GM23338 (cell line): ENCODE measurements around the gene LY86. TPM values are rescaled to one million over a fixed set of nuclear protein-coding genes. Genes with fewer than 3 reads are reported as not detected.

Experiments used
- ATAC-seq: fragments of 200-7000 bp; cut with Tn5 transposase; 3 replicates; pipeline ENCODE4 v1.9.1; 2020
- DNase-seq: peaks from one replicate; pipeline ENCODE4 v3.0.0-alpha.2; 2015; ENCODE audit warnings: low spot score
- H2AFZ ChIP-seq: fragments of 200-600 bp; sonication (generic); 2 replicates; pipeline ENCODE4 v1.8.0; 2016; ENCODE audit warnings: antibody characterized with exemption, mild to moderate bottlenecking, moderate library complexity
- H3F3A ChIP-seq: fragments of 200-600 bp; sonication (generic); replicated peaks from 2 replicates; pipeline ENCODE4 v1.8.0; 2017; ENCODE audit warnings: antibody characterized with exemption, mixed run types, low read depth
- H3K27ac ChIP-seq: fragments of 200-600 bp; sonication (generic); 2 replicates; pipeline ENCODE4 v1.6.1; 2016; ENCODE audit warnings: low read depth
- H3K27me3 ChIP-seq: fragments of 200-600 bp; sonication (generic); 2 replicates; pipeline ENCODE4 v1.8.0; 2016; ENCODE audit warnings: mild to moderate bottlenecking, mixed run types, moderate library complexity; ENCODE audit not compliant: insufficient read depth
- H3K36me3 ChIP-seq: fragments of 200-600 bp; sonication (generic); 2 replicates; pipeline ENCODE4 v1.8.0; 2016; ENCODE audit warnings: mild to moderate bottlenecking; ENCODE audit not compliant: insufficient read depth
- H3K4me1 ChIP-seq: fragments of 200-600 bp; sonication (generic); 2 replicates; pipeline ENCODE4 v1.8.0; 2016; ENCODE audit warnings: mild to moderate bottlenecking, moderate library complexity; ENCODE audit not compliant: insufficient read depth
- H3K4me2 ChIP-seq: fragments of 200-600 bp; sonication (generic); 2 replicates; pipeline ENCODE4 v1.7.1; 2017; ENCODE audit warnings: mixed run types
- H3K4me3 ChIP-seq: fragments of 200-600 bp; sonication (generic); 2 replicates; pipeline ENCODE4 v1.6.1; 2016; ENCODE audit warnings: mixed run types
- H3K79me2 ChIP-seq: fragments of 200-600 bp; sonication (generic); replicated peaks from 2 replicates; pipeline ENCODE4 v1.8.0; 2017; ENCODE audit warnings: mild to moderate bottlenecking; ENCODE audit not compliant: insufficient read depth
- H3K9me2 ChIP-seq: fragments of 200-600 bp; sonication (generic); 2 replicates; pipeline ENCODE4 v1.8.0; 2017; ENCODE audit not compliant: insufficient read depth
- H4K20me1 ChIP-seq: fragments of 200-600 bp; sonication (generic); replicated peaks from 2 replicates; pipeline ENCODE4 v1.8.0; 2017; ENCODE audit warnings: mild to moderate bottlenecking; ENCODE audit not compliant: insufficient read depth
- H3K27ac Mint-ChIP-seq: 2 replicates; pipeline ENCODE4 v1.8.0; 2020; ENCODE audit warnings: inconsistent platforms, mild to moderate bottlenecking, moderate library complexity, mixed read lengths
- H3K27me3 Mint-ChIP-seq: 3 replicates; pipeline ENCODE4 v1.8.0; 2022; ENCODE audit warnings: low read depth, mild to moderate bottlenecking, moderate library complexity, mixed read lengths, inconsistent platforms; ENCODE audit not compliant: insufficient read depth, poor library complexity
- H3K36me3 Mint-ChIP-seq: 3 replicates; pipeline ENCODE4 v1.8.0; 2021; ENCODE audit warnings: low read depth, mild to moderate bottlenecking, inconsistent platforms, moderate library complexity, mixed read lengths
- H3K4me1 Mint-ChIP-seq: 3 replicates; pipeline ENCODE4 v1.8.0; 2020; ENCODE audit warnings: mild to moderate bottlenecking, inconsistent platforms, mixed read lengths
- H3K4me3 Mint-ChIP-seq: 3 replicates; pipeline ENCODE4 v1.8.0; 2021; ENCODE audit warnings: moderate library complexity, mild to moderate bottlenecking, inconsistent platforms, mixed read lengths
- H3K9me3 Mint-ChIP-seq: 3 replicates; pipeline ENCODE4 v1.8.0; 2020; ENCODE audit warnings: moderate library complexity, mild to moderate bottlenecking, inconsistent platforms, mixed read lengths
- CREB1 ChIP-seq: fragments of 250-450 bp; sonication (Bioruptor Pico); IDR thresholded peaks from 2 replicates; pipeline ENCODE4 v1.5.0; 2020; ENCODE audit warnings: low read depth, mild to moderate bottlenecking, moderate library complexity
- CTCF ChIP-seq, 2 experiments: fragments of 200-600 bp in 1 of 2; sonication (generic) in 1 of 2; conservative IDR thresholded peaks; 2 replicates each; pipeline versions ENCODE4 v1.5.1 to v1.6.1; 2016 to 2017; ENCODE audit warnings: antibody characterized with exemption in 2 of 2, low read depth in 2 of 2, mild to moderate bottlenecking in 2 of 2, moderate library complexity in 1 of 2
- ETS1 ChIP-seq: IDR thresholded peaks from 2 replicates; pipeline ENCODE4 v1.6.1; 2016; ENCODE audit warnings: antibody characterized with exemption
- EZH2 ChIP-seq: fragments of 200-600 bp; sonication (generic); IDR thresholded peaks from one replicate; pipeline ENCODE4 v1.8.0; 2017; ENCODE audit warnings: antibody characterized with exemption, mild to moderate bottlenecking, low read depth; ENCODE audit not compliant: unreplicated experiment
- EZH2phosphoT487 ChIP-seq: fragments of 200-600 bp; sonication (generic); IDR thresholded peaks from one replicate; pipeline ENCODE4 v1.8.1; 2018; ENCODE audit warnings: antibody characterized with exemption; ENCODE audit not compliant: unreplicated experiment
- JUNB ChIP-seq: IDR thresholded peaks from one replicate; pipeline ENCODE4 v1.6.1; 2016; ENCODE audit warnings: antibody characterized with exemption; ENCODE audit not compliant: unreplicated experiment
- NANOG ChIP-seq: IDR thresholded peaks from 2 replicates; pipeline ENCODE4 v1.6.1; 2016; ENCODE audit warnings: antibody characterized with exemption, borderline replicate concordance
- POLR2AphosphoS5 ChIP-seq: IDR thresholded peaks from 2 replicates; pipeline ENCODE4 v1.6.1; 2016; ENCODE audit warnings: antibody characterized with exemption, low read depth
- REST ChIP-seq: IDR thresholded peaks from one replicate; pipeline ENCODE4 v1.6.1; 2018; ENCODE audit warnings: antibody characterized with exemption; ENCODE audit not compliant: unreplicated experiment
- STAT1 ChIP-seq: IDR thresholded peaks from one replicate; pipeline ENCODE4 v1.6.1; 2016; ENCODE audit warnings: antibody characterized with exemption; ENCODE audit not compliant: unreplicated experiment
- ZNF114 ChIP-seq: fragments of 250-450 bp; sonication (Bioruptor Pico); IDR thresholded peaks from 2 replicates; pipeline ENCODE4 v1.5.0; 2020; ENCODE audit warnings: mild to moderate bottlenecking, moderate library complexity
- ZNF331 ChIP-seq: fragments of 250-450 bp; sonication (Bioruptor Pico); IDR thresholded peaks from 2 replicates; pipeline ENCODE4 v1.5.0; 2020; ENCODE audit warnings: low read depth, mild to moderate bottlenecking, moderate library complexity
- ZNF462 ChIP-seq: fragments of 250-450 bp; sonication (Bioruptor Pico); IDR thresholded peaks from 2 replicates; pipeline ENCODE4 v1.5.0; 2020; ENCODE audit warnings: mild to moderate bottlenecking, moderate library complexity
- polyA plus RNA-seq: library from polyadenylated mRNA; unstranded; fragments of >200 nt; fragmentation: Nextera tagmentation; extraction: Ambion mirVana; gene quantifications from 2 replicates; pipeline ENCODE4 v1.2.1, GENCODE V29; 2016
- total RNA-seq: library from RNA; depleted of rRNA; stranded (reverse); fragments of >200 nt; shearing (Covaris generic); gene quantifications from 2 replicates; pipeline ENCODE4 v1.2.3, GENCODE V29; 2014

Gene LY86
- total and polyA plus RNA-seq, 2 experiments from 2014 or later, result 0.29 TPM; not detected in 1

- DNase-seq (no peak), ATAC-seq (no peak)
- no peaks in the 10 kb centered on the region for H3K4me1 ChIP-seq
- TF ChIP-seq EZH2phosphoT487, result no peak
- TF ChIP-seq CTCF (conservative IDR thresholded peaks at IDR 0.05; ENCODE audit: low read depth in 2 of 2), result no peak
- TF ChIP-seq ZNF114, result no peak
- TF ChIP-seq NANOG, result no peak
- TF ChIP-seq JUNB, result no peak
- no peak for TF ChIP-seq EZH2
- no peak for TF ChIP-seq STAT1
- TF ChIP-seq ETS1, result no peak
- TF ChIP-seq REST, result no peak
- no peak for TF ChIP-seq CREB1 (CRISPR knock-in tag)
- no peak for TF ChIP-seq ZNF331 (CRISPR knock-in tag)
- no peak for TF ChIP-seq ZNF462 (CRISPR knock-in tag)
- TF ChIP-seq POLR2AphosphoS5, result no peak
- H3K9me2 ChIP-seq, result no peaks in the 10 kb centered on the region
- Mint-ChIP-seq H3K27me3 (peaks cover 3% of the 10 kb centered on the region), H3K4me1 (peaks cover 3% of the 10 kb centered on the region; the same call in 1 of the 3 replicates), H3K36me3 (peaks cover 14% of the 10 kb centered on the region), H3K4me3 (no peak overlapping the region), H3K27ac (no peak overlapping the region), H3K9me3 (peaks cover 15% of the 10 kb centered on the region)
- no peaks in the 10 kb centered on the region for H3K27me3 ChIP-seq
- H3K36me3 ChIP-seq, result no peaks in the 10 kb centered on the region
- no peak overlapping the region for H3K4me2 ChIP-seq
- H3K27ac ChIP-seq, result no peak overlapping the region
- no peak overlapping the region for H2AFZ ChIP-seq
- no peak overlapping the region for H3K4me3 ChIP-seq
- no peaks in the 10 kb centered on the region for H4K20me1 ChIP-seq
- H3F3A ChIP-seq, result no peaks in the 10 kb centered on the region
- no peaks in the 10 kb centered on the region for H3K79me2 ChIP-seq
Observed at GRCh38 chr6:6559994-6560570, 28.4 kb upstream of the LY86 start.
